Neuron (in vitro differentiated cells): ENCODE data around the gene RALGPS1.

Source experiments
- H2AFZ ChIP-seq: one replicate; pipeline ENCODE4 v1.6.1; 2013; ENCODE audit warnings: low read depth, mild to moderate bottlenecking, inconsistent platforms, low read length, moderate library complexity
- H3K27me3 ChIP-seq: one replicate; pipeline ENCODE4 v1.6.1; 2013; ENCODE audit warnings: low read length; ENCODE audit not compliant: insufficient read depth
- H3K36me3 ChIP-seq: one replicate; pipeline ENCODE4 v1.6.1; 2013; ENCODE audit warnings: low read length; ENCODE audit not compliant: insufficient read depth
- H3K4me1 ChIP-seq: one replicate; pipeline ENCODE4 v1.6.1; 2013; ENCODE audit warnings: low read length; ENCODE audit not compliant: insufficient read depth
- H3K4me3 ChIP-seq: 2 replicates; pipeline ENCODE4 v1.5.1; 2013; ENCODE audit warnings: mild to moderate bottlenecking, low read length, moderate library complexity
- H3K9me3 ChIP-seq: one replicate; pipeline ENCODE4 v1.6.1; 2013; ENCODE audit warnings: low read length

The RALGPS1 gene

GRCh38 chr9:126991183-126991582 lies 76.6 kb downstream of the RALGPS1 start:
- no peak overlapping the region for H3K4me3 ChIP-seq
- no peak overlapping the region for H2AFZ ChIP-seq
- no peaks in the 10 kb centered on the region for H3K36me3 ChIP-seq
- H3K4me1 ChIP-seq: no peaks in the 10 kb centered on the region
- peaks cover 6% of the 10 kb centered on the region for H3K9me3 ChIP-seq
- no peaks in the 10 kb centered on the region for H3K27me3 ChIP-seq

GRCh38 chr9:126992427-126992826 lies 77.8 kb downstream of the RALGPS1 start:
- Histone ChIP-seq H2AFZ (no peak overlapping the region), H3K4me1 (no peaks in the 10 kb centered on the region), H3K27me3 (no peaks in the 10 kb centered on the region), H3K4me3 (no peak overlapping the region), H3K36me3 (no peaks in the 10 kb centered on the region), H3K9me3 (peaks cover 6% of the 10 kb centered on the region)

DNA sequence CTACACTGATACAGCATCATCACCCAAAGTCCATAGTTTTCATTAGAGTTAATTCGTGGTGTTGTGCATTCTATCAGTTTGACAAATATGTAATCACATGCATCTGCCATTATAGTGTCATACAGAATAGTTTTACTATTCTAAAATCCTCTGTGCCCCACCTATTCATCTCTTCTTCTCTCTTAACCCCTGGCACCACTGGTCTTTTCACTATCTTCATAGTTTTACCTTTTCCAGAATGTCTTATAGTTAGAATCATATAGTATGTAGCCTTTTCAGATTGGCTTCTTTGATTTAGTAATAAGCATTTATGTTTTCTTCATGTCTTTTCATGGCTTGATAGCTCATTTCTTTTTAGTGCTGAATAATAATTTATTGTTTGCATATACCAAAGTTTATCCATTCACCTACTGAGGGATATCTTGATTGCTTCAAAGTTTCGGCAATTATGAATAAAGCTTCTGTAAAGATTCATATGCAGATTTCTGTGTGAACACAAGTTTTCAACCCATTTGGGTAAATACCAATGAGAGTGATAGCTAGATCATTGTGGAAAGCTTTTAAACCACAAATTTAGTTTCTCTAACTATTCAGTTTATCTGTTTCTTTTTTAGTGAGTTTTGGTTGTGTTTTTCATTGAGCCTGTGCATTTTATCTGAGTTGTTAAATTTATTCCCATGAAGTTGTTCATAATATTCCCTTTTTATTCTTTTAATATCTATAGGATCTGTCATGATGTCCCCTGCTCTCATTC lies 84.9 kb downstream of the RALGPS1 start:
- no peak overlapping the region for H3K4me3 ChIP-seq
- no peak overlapping the region for H2AFZ ChIP-seq
- no peaks in the 10 kb centered on the region for H3K4me1 ChIP-seq
- H3K27me3 ChIP-seq: no peaks in the 10 kb centered on the region
- no peaks in the 10 kb centered on the region for H3K9me3 ChIP-seq
- no peaks in the 10 kb centered on the region for H3K36me3 ChIP-seq

DNA sequence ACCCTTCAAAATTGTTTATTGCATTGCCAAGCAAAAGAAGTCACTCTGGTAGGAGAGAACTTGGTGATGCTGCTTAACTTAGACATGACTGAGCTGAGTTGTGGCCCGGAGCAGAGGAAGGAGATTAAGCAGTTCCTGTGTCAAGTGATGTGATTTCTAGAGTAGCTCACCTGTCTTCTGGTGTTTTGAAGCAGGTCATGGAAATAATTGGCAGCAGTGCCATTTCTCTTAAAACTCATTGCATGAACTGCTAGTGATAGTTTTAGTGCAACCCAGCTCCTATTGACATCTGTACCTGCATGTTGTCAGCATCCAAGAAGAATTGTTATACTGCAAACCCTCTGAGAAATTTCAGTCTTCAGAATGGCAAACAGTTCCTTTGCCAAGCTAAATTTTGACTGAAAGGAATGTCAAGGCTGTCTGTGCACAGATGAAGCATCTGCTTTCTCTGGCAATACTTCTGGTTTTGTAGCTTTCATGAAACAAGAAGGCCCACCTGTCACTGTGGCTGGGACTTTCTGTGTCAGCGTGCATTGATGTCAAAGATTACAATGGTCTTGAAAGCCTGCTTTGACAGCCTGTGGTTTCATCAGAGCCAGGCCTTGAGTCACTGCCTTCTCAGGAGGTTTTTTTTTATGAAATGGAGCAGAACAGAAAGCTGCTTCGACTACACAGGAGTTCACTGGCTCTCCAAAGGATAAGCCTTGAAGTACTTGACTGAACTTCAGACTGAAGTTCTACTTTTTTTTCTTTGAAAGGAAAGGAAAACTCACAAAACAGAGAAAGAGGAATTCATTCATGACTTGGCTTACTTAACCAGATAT lies 90.6 kb downstream of the RALGPS1 start:
- Histone ChIP-seq H3K27me3 (no peaks in the 10 kb centered on the region), H3K4me3 (no peak overlapping the region), H2AFZ (no peak overlapping the region), H3K9me3 (no peaks in the 10 kb centered on the region), H3K4me1 (peaks cover 23% of the 10 kb centered on the region), H3K36me3 (no peaks in the 10 kb centered on the region)

GRCh38 chr9:127005770-127006314 lies 91.3 kb downstream of the RALGPS1 start:
- Histone ChIP-seq H3K4me1 (peaks cover 23% of the 10 kb centered on the region), H3K27me3 (no peaks in the 10 kb centered on the region), H3K36me3 (no peaks in the 10 kb centered on the region), H3K9me3 (no peaks in the 10 kb centered on the region), H3K4me3 (no peak overlapping the region), H2AFZ (no peak overlapping the region)

GRCh38 chr9:127007638-127008037 lies 93.1 kb downstream of the RALGPS1 start:
- Histone ChIP-seq H2AFZ (no peak overlapping the region), H3K36me3 (no peaks in the 10 kb centered on the region), H3K4me3 (no peak overlapping the region), H3K27me3 (no peaks in the 10 kb centered on the region), H3K4me1 (peaks cover 23% of the 10 kb centered on the region), H3K9me3 (no peaks in the 10 kb centered on the region)

DNA sequence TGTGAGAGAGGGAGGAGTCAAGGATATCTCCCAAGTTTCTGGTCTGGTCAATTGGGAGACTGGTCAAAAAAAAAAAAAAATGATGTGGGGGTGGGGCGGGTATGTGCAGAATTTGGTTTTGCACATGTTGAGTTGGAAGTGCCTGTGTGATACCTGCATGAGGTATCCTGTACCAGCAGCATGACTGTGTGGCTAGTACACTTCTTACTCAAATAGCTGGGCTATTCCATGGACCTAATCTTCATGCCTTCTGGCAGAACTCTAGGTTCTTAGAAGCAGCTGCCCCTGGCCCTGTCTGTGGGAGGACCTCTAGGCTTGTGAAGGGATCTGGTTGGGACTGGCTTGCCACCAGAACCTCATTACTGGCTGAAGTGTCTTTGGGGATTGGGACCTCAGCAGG lies 93.5 kb downstream of the RALGPS1 start:
- Histone ChIP-seq H2AFZ (no peak overlapping the region), H3K9me3 (no peaks in the 10 kb centered on the region), H3K4me1 (peaks cover 23% of the 10 kb centered on the region), H3K4me3 (no peak overlapping the region), H3K27me3 (no peaks in the 10 kb centered on the region), H3K36me3 (no peaks in the 10 kb centered on the region)

- H3K4me1 ChIP-seq: peaks cover 27% of the 10 kb centered on the region
- H2AFZ ChIP-seq: no peak overlapping the region
- no peaks in the 10 kb centered on the region for H3K27me3 ChIP-seq
These were observed 97.2 kb downstream of the RALGPS1 start for GRCh38 chr9:127011772-127012171.

DNA sequence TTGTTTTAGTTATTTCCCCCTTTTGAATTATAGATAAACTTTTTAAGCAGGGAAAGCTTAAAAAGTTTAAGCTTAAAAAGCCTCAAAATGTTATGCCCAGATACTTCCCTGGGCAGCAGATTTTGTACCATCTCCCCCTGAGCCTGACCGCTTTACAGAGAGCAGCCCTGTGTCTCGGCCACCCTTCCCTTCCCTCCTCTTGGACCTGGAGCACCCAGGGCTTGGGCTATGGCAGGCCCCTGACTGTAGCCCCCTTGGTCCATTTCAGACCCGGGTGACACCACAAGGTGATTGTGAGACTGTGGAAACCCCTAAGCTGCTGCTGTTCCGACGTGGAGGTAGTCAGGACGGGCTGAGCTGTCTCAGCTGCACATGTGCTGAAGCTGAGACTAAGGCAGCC lies 97.7 kb downstream of the RALGPS1 start:
- H3K9me3 ChIP-seq: no peaks in the 10 kb centered on the region
- no peaks in the 10 kb centered on the region for H3K36me3 ChIP-seq
- no peak overlapping the region for H2AFZ ChIP-seq
- H3K4me3 ChIP-seq: no peak overlapping the region
- H3K4me1 ChIP-seq: peaks cover 22% of the 10 kb centered on the region
- H3K27me3 ChIP-seq: no peaks in the 10 kb centered on the region

More at GRCh38 chr9:127011772-127012171, 97.2 kb downstream of the RALGPS1 start:
- Histone ChIP-seq H3K9me3 (no peaks in the 10 kb centered on the region), H3K4me3 (no peak overlapping the region), H3K36me3 (no peaks in the 10 kb centered on the region)

GRCh38 chr9:127013597-127013996 lies 99.0 kb downstream of the RALGPS1 start:
- H3K36me3 ChIP-seq: no peaks in the 10 kb centered on the region
- no peak overlapping the region for H2AFZ ChIP-seq
- no peaks in the 10 kb centered on the region for H3K27me3 ChIP-seq
- no peaks in the 10 kb centered on the region for H3K9me3 ChIP-seq
- H3K4me1 ChIP-seq: peaks cover 15% of the 10 kb centered on the region
- no peak overlapping the region for H3K4me3 ChIP-seq

GRCh38 chr9:127014216-127014909 lies 99.8 kb downstream of the RALGPS1 start:
- H3K9me3 ChIP-seq: no peaks in the 10 kb centered on the region
- no peak overlapping the region for H2AFZ ChIP-seq
- H3K4me3 ChIP-seq: no peak overlapping the region
- H3K27me3 ChIP-seq: no peaks in the 10 kb centered on the region
- peaks cover 15% of the 10 kb centered on the region for H3K4me1 ChIP-seq
- no peaks in the 10 kb centered on the region for H3K36me3 ChIP-seq

DNA sequence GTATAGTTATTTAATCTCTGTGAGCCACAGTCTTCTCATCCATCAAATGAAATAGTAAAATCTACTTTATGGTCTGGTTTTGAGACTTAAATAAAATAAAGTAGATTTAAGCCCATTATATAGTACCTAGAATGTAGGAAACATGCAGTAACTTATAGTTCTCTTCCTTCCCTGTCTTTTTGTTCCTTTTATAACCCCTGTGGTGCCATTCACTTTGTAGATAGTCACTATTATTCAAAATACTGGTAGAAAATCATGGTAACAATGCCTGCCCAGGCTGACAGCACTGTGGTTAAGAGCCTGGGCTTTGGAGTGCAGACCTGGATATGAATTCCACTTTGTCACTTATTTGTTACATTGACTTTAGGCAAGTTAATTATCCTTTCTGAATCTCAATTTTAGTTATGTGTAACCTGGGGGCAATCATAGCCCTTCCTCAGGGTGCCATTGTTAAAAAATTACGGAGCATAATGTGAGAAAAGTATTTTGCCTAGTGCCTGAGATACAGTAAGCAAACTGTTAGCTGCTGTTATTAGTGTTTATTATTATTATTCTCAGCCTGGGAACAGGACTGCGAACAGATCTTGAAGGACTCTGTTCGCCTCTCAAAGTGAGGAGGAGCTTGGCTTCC lies 100.4 kb downstream of the RALGPS1 start:
- no peaks in the 10 kb centered on the region for H3K27me3 ChIP-seq
- no peaks in the 10 kb centered on the region for H3K36me3 ChIP-seq
- peaks cover 15% of the 10 kb centered on the region for H3K4me1 ChIP-seq
- no peak overlapping the region for H3K4me3 ChIP-seq
- no peak overlapping the region for H2AFZ ChIP-seq
- H3K9me3 ChIP-seq: no peaks in the 10 kb centered on the region
